Motor neuron (in vitro differentiated cells): Measurements from ENCODE around the gene MEPCE. TPM values are rescaled to one million over a fixed set of nuclear protein-coding genes. Genes with fewer than 3 reads are reported as not detected.
"Not testable (repeated sequence)": the region's sequence is repeated elsewhere in the genome, so short reads cannot be mapped to it uniquely, and the experiment has no call there.

Experiments
- ATAC-seq, 8 experiments: fragments of 200-7000 bp; cut with Tn5 transposase; replicated peaks in 6 of 8; 2 replicates each; pipeline ENCODE4 v1.8.0; 2021; ENCODE audit warnings: mild to moderate bottlenecking in 8 of 8, moderate library complexity in 8 of 8
- H3K27ac ChIP-seq, 2 donors: fragments of 250-450 bp; sonication (Bioruptor Pico); 2 replicates each; pipeline ENCODE4 v1.9.0; 2021; ENCODE audit warnings: antibody characterized with exemption in 2 of 2, mild to moderate bottlenecking in 2 of 2, moderate library complexity in 1 of 2
- H3K4me1 ChIP-seq, 2 donors: fragments of 250-450 bp; sonication (Bioruptor Pico); replicated peaks in 1 of 2; 2 replicates each; pipeline ENCODE4 v1.6.1; 2021; ENCODE audit warnings: antibody characterized with exemption in 2 of 2, mild to moderate bottlenecking in 2 of 2, moderate library complexity in 1 of 2
- H3K4me3 ChIP-seq, 5 donors: fragments of 250-450 bp; sonication (Bioruptor Pico); 2 replicates each; pipeline ENCODE4 v1.9.0; 2021; ENCODE audit warnings: antibody characterized with exemption in 5 of 5, mild to moderate bottlenecking in 5 of 5, moderate library complexity in 4 of 5
- WGBS, 10 experiments: fragments of 450-650 bp; shearing (Covaris generic); methylation state at CpG; one replicate each; pipeline ENCODE4 v1.0.0; 2022; 5-methylcytosine and 5-hydroxymethylcytosine counted together
- in situ Hi-C, 9 experiments: fragments of 400-800 bp; cut with MboI; loops; one replicate each; pipeline ENCODE4 v1.15.0; 2021; ENCODE audit warnings: low sequenced_read_pairs in 9 of 9, low pct_unique_long_range_greater_than_20kb in 2 of 9; ENCODE audit not compliant: unreplicated experiment in 9 of 9
- total RNA-seq, 8 experiments: library from RNA; unstranded; fragments of 300-600 nt; gene quantifications; 2 replicates each; pipeline versions ENCODE4 v1.2.3 to v1.2.4, GENCODE V29; 2022

MEPCE gene
- total RNA-seq, 8 experiments from 2014 or later, result 11.5 to 54.3 (median 29.1) TPM

DNA sequence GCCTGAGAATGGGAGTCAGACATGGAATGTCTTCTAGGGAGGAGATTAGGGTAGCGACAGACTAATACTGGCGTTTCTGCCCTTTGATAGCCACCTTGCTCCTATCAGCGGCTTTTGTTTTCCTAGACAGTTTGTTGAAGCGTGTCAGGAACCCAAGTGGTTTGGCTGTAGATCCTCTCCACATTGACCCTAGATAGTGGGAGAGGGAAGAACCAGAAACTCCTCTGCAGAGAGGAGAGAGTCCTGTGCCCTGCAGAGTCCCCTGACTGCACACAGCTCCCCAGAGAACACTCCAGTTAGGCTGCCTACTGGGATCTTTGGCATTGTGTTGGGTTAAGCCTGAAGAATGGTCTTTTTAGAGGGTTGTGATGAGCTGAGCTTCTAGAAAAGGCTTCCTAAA, 2.4 kb downstream of the MEPCE start:
- WGBS, 10 experiments, result 60 to 100% (median 94%) methylated on average over 1 to 4 of the region's 4 CpGs; no CpG with 5 or more reads in 5 of the 10 experiments

DNA sequence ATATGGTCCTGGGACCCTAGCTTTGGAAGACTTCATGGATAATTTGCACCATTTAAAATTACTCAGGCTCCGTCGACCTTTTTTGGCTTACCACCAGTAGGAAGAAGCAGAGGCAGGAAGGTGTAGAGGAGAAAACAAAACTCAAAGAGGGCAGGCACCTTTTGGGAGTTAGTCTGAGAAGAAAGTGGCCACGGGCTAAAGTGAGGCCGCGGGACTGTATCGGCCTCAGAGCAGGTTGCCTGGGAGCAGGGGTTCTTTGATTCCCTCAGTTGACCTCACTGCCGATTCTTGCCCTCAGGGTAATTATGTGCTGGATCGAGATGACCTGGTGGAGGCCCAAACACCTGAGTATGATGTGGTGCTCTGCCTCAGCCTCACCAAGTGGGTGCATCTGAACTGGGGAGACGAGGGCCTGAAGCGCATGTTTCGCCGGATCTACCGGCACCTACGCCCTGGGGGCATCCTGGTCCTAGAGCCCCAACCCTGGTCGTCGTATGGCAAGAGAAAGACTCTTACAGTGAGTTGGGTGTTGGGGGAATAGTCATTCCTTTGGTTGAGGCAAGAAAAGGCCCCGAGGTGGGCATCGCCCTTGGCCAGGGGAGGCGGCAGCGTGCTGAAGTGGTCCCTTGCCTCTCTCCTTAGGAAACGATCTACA, 3.1 kb downstream of the MEPCE start:
- Histone ChIP-seq H3K27ac (no peak overlapping the region), H3K4me1 (peaks cover 27 to 36% of the 10 kb centered on the region in 2 donors), H3K4me3 (no peak overlapping the region)
- in situ Hi-C loops, result no loop called here
- ATAC-seq, result no peak
- 83 to 100% (median 90%) methylated on average over 1 to 7 of the region's 21 CpGs; no CpG with 5 or more reads in 1 of the 10 experiments for WGBS, 10 experiments

More for the DNA sequence above, 2.4 kb downstream of the MEPCE start:
- no peak for ATAC-seq
- Histone ChIP-seq H3K27ac (no peak overlapping the region), H3K4me1 (peaks cover 26 to 37% of the 10 kb centered on the region in 2 donors), H3K4me3 (no peak overlapping the region)
- in situ Hi-C loops, result no loop called here

DNA sequence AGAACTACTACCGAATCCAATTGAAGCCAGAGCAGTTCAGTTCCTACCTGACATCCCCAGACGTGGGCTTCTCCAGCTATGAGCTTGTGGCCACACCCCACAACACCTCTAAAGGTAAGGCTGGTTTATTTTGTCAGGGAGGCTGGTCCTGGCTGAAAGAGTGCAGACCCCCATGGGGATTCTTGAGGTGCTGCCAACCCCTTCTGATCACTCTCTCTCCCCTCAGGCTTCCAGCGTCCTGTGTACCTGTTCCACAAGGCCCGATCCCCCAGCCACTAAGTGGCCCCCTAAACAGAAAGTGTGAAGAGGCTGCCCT, 3.6 kb downstream of the MEPCE start:
- 75 to 100% methylated on average over 1 to 2 of the region's 4 CpGs; no CpG with 5 or more reads in 8 of the 10 experiments for WGBS, 10 experiments
- Histone ChIP-seq H3K27ac (no peak overlapping the region), H3K4me1 (peaks cover 25 to 33% of the 10 kb centered on the region in 2 donors), H3K4me3 (no peak overlapping the region)
- in situ Hi-C loops, result no loop called here
- no peak for ATAC-seq

DNA sequence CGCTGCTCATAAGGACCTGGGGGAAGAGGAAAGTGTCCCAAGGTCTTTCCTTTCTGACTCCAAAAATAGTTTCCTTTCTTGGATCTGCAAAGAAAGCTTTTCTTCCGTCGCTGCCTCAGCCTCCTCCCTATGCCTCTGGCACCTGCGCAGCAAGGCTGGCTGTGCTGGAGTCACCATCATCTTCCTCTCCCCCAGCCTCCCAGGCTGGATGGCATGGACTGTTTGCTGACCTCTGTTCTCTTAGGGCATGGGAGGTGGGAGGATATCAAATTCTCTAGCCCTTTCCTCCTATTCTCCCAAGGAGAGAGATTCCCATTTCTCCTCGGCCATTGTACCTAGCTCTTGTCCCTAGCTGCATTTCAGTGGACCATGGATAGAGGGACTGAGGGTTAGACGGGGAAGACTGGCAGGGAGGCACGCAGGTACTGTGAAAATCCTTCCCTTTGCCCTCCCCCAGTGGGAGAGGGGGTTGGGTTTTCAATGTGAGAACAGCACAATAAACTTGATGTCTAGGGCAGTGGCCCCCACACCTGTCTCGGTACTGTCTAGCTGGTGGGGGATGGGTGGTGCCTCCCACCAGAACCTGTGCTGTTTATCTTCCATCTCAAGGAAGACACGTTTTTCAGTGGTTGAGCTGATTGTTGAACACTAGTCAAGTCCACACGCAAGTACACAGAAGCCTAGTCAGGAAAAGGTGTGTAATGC, 4.1 kb downstream of the MEPCE start:
- ATAC-seq, result no peak
- 53 to 93% (median 83%) methylated on average over 1 to 5 of the region's 10 CpGs; no CpG with 5 or more reads in 3 of the 10 experiments for WGBS, 10 experiments
- Histone ChIP-seq H3K4me1 (peaks cover 25 to 33% of the 10 kb centered on the region in 2 donors), H3K27ac (no peak overlapping the region), H3K4me3 (no peak overlapping the region)
- in situ Hi-C loops, result no loop called here

DNA sequence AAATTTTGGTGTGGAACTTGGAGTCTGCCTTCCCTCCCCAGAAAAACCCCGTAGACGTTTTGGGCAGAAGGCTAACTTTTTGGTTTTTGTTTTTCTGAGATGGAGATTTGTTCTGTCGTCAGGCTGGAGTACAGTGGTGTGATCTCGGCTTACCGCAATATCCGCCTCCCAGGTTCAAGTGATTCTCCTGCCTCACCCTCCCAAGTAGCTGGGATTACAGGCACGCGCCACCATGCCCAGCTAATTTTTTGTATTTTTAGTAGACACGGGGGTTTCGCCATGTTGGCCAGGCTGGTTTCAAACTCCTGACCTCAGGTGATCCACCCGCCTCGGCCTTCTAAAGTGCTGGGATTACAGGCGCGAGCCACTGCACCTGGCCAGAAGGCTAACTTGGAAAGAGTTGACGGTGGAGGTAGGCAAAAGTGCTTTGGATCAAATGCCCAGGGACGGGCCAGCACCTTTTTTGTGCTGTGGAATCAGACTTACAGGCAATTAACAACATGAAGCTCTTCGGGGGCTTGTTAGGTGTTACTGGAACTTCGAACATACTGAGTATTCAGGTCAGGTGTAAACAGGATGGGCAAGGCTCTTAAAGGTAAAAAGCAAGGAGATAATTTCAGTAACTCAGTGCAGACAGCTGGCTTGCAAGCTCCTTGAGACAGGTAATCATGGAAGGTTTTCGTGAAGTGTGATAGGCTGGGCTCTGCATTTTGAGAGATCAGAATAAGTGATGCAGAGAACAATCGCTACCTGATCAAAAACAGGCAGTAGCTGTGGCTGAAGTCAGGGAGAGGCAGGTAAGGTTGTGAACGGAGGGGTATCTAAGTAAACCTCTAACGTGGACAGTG, 4.9 kb downstream of the MEPCE start:
- H3K4me1 ChIP-seq, result peaks cover 25 to 33% of the 10 kb centered on the region in 2 donors
- no peak for ATAC-seq
- no peak overlapping the region for H3K27ac ChIP-seq
- WGBS, 10 experiments, result 56 to 93% (median 77%) methylated on average over 3 to 12 of the region's 22 CpGs
- peak overlapping the region; percentile 76 to 93 (median 84) for H3K4me3 ChIP-seq
- in situ Hi-C loops, result no loop called here

DNA sequence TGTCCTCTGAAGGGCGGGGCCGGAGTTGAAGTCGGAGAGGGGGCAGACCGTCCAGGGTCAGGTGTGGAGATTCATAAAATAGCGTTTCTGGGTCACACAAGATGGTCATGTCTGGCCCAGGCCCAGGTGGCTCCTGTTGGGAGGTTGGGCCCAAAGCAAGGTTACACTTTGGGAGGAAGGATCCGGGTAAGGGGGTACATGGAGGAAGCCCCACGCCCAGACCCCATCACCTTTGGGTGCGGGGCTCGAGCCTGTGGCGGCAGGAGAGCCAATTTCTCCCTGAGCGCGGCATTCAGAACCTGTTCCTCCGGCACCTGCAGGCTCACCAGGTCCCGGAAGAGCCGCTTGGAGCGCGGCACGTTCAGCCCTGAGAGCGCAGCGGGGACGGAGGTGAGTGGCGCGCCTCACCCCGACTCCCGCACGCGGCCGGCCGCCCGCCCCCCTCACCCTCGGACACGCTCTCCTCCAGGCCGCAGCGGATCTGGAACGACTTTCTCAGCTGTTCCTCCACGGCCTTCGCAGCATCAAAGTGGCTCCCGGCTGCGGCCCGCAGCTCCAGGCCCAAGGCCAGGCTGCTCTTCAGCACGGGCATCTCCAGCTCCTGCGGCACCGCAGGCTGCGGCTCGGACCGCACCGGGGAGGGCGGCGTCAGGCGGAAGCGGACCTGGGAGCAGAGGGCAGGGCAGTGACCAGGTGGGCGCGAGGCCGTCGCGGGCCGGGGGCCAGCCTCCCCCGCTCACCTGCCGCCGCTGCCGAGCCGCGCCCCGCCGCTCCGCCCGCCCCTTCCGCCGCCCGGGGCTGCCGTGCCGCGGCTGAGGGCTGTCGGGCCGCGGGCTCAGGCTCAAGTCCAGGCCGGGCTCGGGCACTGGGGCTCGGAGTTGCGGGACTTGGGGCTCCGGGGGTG, 6.0 kb downstream of the MEPCE start:
- Histone ChIP-seq H3K27ac (peak overlapping the region; percentile 89 to 91), H3K4me3 (peak overlapping the region; percentile 76 to 93 (median 84)), H3K4me1 (peaks cover 25 to 32% of the 10 kb centered on the region in 2 donors)
- peak; percentile 49 to 71 (median 53) for ATAC-seq
- in situ Hi-C loops, result no loop called here
- WGBS, 10 experiments, result 0 to 55% (median 0%) methylated on average over 1 to 2 of the region's 81 CpGs; no CpG with 5 or more reads in 4 of the 10 experiments

DNA sequence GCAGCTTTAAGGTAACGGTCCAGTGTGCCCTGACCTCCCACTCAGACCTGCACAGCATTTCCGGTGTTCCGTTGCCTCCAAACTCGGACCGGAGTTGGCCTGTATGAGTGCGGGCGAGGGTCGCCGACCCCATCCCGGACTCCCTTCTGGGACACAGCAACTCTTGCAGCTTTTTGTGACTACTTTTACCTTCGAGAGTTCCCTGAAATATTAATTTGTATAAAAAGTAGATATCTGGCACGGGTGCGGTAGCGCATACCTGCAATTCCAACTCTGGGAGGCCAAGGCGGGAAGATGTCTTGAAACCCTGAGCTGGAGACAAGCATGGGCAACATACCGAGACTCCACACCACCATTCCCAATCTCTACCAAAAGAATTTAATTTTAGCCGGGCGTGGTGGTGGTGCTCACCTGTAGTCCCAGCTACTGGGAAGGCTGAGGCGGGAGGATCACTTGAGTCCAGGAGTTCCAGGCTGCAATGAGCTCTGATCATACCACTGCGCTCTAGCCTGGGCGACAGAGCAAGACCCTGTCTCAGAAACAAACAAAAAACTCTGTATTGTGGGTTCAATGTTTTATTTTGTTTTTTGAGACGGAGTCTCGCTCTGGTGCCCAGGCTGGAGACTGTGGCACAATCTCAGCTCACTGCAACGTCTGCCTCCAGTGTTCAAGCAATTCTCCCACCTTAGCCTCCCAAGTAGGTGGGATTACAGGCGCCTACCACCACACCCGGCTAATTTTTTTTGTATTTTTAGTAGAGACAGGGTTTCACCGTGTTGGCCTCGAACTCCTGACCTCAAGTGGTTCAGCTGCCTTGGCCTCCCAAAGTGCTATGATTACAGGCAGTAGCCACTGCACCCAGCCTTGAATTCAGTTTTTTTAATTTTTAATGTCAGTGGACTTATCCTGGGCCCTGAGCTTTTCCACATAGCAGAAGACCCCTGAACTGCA, 7.8 kb downstream of the MEPCE start:
- ATAC-seq, result no peak
- H3K4me3 ChIP-seq, result peak overlapping the region in 1 of 5 donors; percentile 87
- in situ Hi-C loops, result no loop called here
- peaks cover 12 to 14% of the 10 kb centered on the region in 2 donors for H3K4me1 ChIP-seq
- WGBS, 10 experiments, result 57 to 100% (median 91%) methylated on average over 1 to 8 of the region's 28 CpGs; no CpG with 5 or more reads in 1 of the 10 experiments
- peak overlapping the region; percentile 66 to 88 for H3K27ac ChIP-seq

DNA sequence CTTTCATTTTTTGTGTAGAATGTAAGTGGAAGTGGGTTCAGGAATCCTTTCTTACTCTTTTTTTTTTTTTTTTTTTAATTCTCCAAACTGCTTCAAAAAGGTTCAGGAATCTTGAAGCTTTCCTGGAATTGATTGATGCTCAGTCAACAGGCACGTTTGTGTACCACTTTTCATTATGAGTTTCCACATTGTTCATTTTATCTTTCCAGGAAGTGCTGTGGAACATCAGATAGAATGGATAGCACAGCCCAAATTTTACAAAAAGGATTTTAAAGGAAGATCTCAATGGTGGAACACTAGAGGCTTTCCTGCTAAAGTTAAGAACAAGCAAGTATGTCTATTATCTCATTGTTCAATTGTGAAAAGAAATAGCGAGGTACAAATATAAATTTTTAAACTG, 8.5 kb downstream of the MEPCE start:
- no peak for ATAC-seq
- no peak overlapping the region for H3K27ac ChIP-seq
- H3K4me1 ChIP-seq, result peaks cover 12 to 13% of the 10 kb centered on the region in 2 donors
- H3K4me3 ChIP-seq, result no peak overlapping the region
- 29 to 80% (median 69%) methylated on average over 1 to 2 of the region's 2 CpGs for WGBS, 10 experiments
- in situ Hi-C loops, result no loop called here

DNA sequence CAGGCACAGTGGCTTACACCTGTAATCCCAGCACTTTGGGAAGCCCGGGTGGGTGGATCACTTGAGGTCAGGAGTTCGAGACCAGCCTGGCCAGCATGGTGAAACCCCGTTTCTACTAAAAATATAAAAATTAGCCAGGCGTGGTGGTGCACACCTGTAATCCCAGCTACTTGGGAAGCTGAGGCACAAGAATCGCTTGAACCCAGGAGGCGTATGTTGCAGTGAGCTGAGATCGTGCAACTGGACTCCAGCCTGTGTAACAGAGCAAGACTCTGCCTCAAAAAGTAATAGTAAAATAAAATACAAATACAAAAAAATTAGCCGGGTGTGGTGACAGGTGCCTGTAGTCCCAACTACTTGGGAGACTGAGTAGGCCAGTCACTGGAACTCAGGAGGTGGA, 9.1 kb downstream of the MEPCE start:
- H3K27ac ChIP-seq, in situ Hi-C loops, H3K4me3 ChIP-seq, ATAC-seq: not testable (repeated sequence)
- WGBS, 10 experiments, result 82 to 100% (median 90%) methylated on average over 2 to 6 of the region's 8 CpGs; no CpG with 5 or more reads in 3 of the 10 experiments
- peaks cover 12 to 13% of the 10 kb centered on the region in 2 donors for H3K4me1 ChIP-seq

DNA sequence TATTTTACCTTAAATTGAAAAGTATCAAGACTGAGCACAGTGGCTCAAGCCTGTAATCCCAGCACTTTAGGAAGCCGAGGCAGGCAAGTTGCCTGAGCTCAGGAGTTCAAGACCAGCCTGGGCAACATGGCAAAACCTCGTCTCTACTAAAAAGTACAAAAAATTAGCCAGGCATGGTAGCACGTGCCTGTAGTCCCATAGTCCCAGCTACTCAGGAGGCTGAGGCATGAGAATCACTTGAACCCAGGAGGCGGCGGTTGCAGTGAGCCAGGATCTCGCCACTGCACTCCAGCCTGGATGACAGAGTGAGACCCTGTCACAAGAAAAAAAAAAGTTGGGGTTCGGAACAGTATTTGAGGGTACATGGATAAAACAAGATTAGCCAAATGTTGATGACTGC, 9.6 kb downstream of the MEPCE start:
- H3K27ac ChIP-seq, H3K4me3 ChIP-seq, in situ Hi-C loops, ATAC-seq: not testable (repeated sequence)
- 38 to 100% (median 94%) methylated on average over 1 to 6 of the region's 7 CpGs; no CpG with 5 or more reads in 2 of the 10 experiments for WGBS, 10 experiments
- H3K4me1 ChIP-seq, result peaks cover 13 to 16% of the 10 kb centered on the region in 2 donors

DNA sequence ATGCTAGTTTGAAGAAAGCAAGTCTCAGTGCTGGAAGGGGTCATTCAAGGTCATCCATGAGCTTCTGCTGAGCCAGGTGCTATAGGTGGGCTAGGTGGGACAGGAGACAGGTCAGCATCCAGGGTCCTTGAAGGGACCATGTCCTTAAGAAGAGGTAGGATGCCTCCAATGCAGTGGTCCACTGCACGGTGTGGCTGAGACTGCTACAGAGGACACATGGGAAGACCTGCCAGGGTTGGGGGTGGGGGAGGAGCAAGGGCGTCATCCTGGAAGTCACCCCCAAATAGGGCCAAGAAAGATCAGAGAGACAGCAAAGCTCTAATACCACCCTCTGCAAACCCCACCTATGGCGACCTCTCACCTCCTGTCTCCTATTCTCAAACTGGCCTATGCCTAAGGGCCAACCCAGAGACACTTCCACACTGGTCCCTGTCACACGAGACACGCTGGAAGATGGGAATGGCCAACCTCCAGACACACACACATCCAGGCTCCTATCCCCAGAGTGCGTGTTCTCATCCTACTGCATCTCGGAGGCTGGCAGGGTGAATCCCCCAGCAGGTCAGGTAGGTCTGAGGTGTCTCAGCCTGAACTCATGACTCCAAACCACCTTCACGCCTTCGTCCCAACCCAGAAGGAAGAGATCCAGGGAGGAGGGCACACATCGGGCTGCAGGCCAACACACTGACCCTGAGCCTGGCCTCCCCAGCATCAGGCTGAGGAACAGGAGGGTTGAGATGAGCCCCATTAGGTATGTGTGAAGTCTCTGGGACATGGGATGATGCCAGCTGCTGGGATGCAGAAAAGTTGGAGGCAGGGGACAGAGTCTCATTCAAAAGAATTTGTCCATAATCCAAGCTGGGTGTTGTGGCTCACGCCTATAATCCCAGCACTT, 12.3 kb downstream of the MEPCE start:
- H3K27ac ChIP-seq, result no peak overlapping the region
- 79 to 100% (median 97%) methylated on average over 2 to 6 of the region's 11 CpGs; no CpG with 5 or more reads in 5 of the 10 experiments for WGBS, 10 experiments
- no peak for ATAC-seq
- H3K4me1 ChIP-seq, result peaks cover 8 to 18% of the 10 kb centered on the region in 2 donors
- H3K4me3 ChIP-seq, result no peak overlapping the region
- in situ Hi-C loops, result no loop called here
